Stimulated activated CD8-positive, alpha-beta memory T cell treated with anti-CD3 and anti-CD28 coated beads, Interleukin-12 subunit alpha, Interleukin-12 subunit beta, amount 100 ng/mL, for 24 hours (primary cell): ENCODE measurements around the gene PERM1.

Source experiments
- DNase-seq: peaks from one replicate; pipeline ENCODE4 v3.0.0-alpha.2; 2020; ENCODE audit errors: extremely low read depth

The PERM1 gene

GRCh38 chr1:934991-935750 lies 46.7 kb downstream of the PERM1 start:
- DNase-seq: no peak

GRCh38 chr1:933603-933940 lies 48.3 kb downstream of the PERM1 start:
- no peak for DNase-seq

GRCh38 chr1:932776-933602 lies 48.9 kb downstream of the PERM1 start:
- no peak for DNase-seq

GRCh38 chr1:932173-932510 lies 49.8 kb downstream of the PERM1 start:
- no peak for DNase-seq

GRCh38 chr1:931380-932172 lies 50.3 kb downstream of the PERM1 start:
- no peak for DNase-seq

- no peak for DNase-seq
These were observed 51.2 kb downstream of the PERM1 start for GRCh38 chr1:930633-931138.

GRCh38 chr1:929712-930632 lies 51.9 kb downstream of the PERM1 start:
- no peak for DNase-seq

- no peak for DNase-seq
These were observed 52.9 kb downstream of the PERM1 start for GRCh38 chr1:928825-929661.

- DNase-seq: no peak
These were observed 54.1 kb downstream of the PERM1 start for GRCh38 chr1:927748-928147.

GRCh38 chr1:927234-927633 lies 54.7 kb downstream of the PERM1 start:
- no peak for DNase-seq

- no peak for DNase-seq
These were observed 56.1 kb downstream of the PERM1 start for GRCh38 chr1:925561-926421.
